Esophagus squamous epithelium (tissue), 5 donors: ENCODE measurements around the gene AIFM2. TPM values are rescaled to one million over a fixed set of nuclear protein-coding genes. Genes with fewer than 3 reads are reported as not detected.
"Not testable (repeated sequence)": the region's sequence is repeated elsewhere in the genome, so short reads cannot be mapped to it uniquely, and the experiment has no call there.

Experiments used
- DNase-seq: peaks from one replicate; lab custom pipeline; 2025; lab: John Stamatoyannopoulos, UW
- H3K27ac ChIP-seq, 4 donors: fragments of 200-600 bp; sonication (generic); one replicate each; pipeline ENCODE4 v1.5.1; 2016 to 2019; ENCODE audit warnings: mild to moderate bottlenecking in 1 of 4
- H3K27me3 ChIP-seq, 4 donors: fragments of 200-600 bp; sonication (generic); 1 replicate in 3 of 4; 2 replicates in 1 of 4; pipeline versions ENCODE4 v1.5.1 to v1.6.0; 2017 to 2021; ENCODE audit warnings: antibody characterized with exemption in 1 of 4
- H3K36me3 ChIP-seq, 3 donors: fragments of 200-600 bp; sonication (generic); one replicate each; pipeline ENCODE4 v1.5.1; 2016 to 2019
- H3K4me1 ChIP-seq, 3 donors: fragments of 200-600 bp; sonication (generic); one replicate each; pipeline ENCODE4 v1.5.1; 2017 to 2019
- H3K4me3 ChIP-seq, 4 donors: fragments of 200-600 bp; sonication (generic); 1 replicate in 3 of 4; 2 replicates in 1 of 4; pipeline ENCODE4 v1.5.1; 2016 to 2019; ENCODE audit warnings: mild to moderate bottlenecking in 2 of 4, moderate library complexity in 1 of 4
- H3K9me3 ChIP-seq, 3 donors: fragments of 200-600 bp; sonication (generic); one replicate each; pipeline ENCODE4 v1.5.1; 2016 to 2019
- CTCF ChIP-seq, 6 experiments: fragments of 450-650 bp in 4 of 6; fragments of 200-600 bp in 2 of 6; sonication (generic) in 2 of 6; IDR thresholded peaks; one replicate each; pipeline ENCODE4 v1.5.1; 2016 to 2019; ENCODE audit warnings: antibody characterized with exemption in 6 of 6, mild to moderate bottlenecking in 4 of 6, moderate library complexity in 4 of 6
- POLR2A ChIP-seq, 4 donors: fragments of 450-650 bp; IDR thresholded peaks; one replicate each; pipeline ENCODE4 v1.6.1; 2017; ENCODE audit warnings: antibody characterized with exemption in 4 of 4, mild to moderate bottlenecking in 4 of 4, moderate library complexity in 3 of 4
- WGBS, 2 donors: methylation state at CpG; one replicate each; pipeline ENCODE4 v1.1.5; 2018; 5-methylcytosine and 5-hydroxymethylcytosine counted together
- intact Hi-C: fragments of 100-400 bp; cut with DNase I; formaldehyde crosslinking; loops from one replicate; pipeline ENCODE4 v1.15.0; 2022
- total RNA-seq, 4 donors: library from RNA; depleted of rRNA; stranded (reverse); fragments of >200 nt; gene quantifications; one replicate each; pipeline ENCODE4 v1.1.0, GENCODE V29; 2016
- donor health status: DM: yes; HTN: yes; CAD: no.

The AIFM2 gene
- total RNA-seq, 4 donors from 2014 or later, result 4.9 to 13.4 (median 9.3) TPM

GRCh38 chr10:70084189-70084588, 48.4 kb downstream of the AIFM2 start:
- no peaks in the 10 kb centered on the region for H3K4me1 ChIP-seq
- peaks cover 0 to 10% (median 0%) of the 10 kb centered on the region in 3 donors for H3K36me3 ChIP-seq
- TF ChIP-seq POLR2A (IDR thresholded peaks at IDR 0.05) (no peak), CTCF (IDR thresholded peaks at IDR 0.05) (no peak)
- no peak overlapping the region for H3K27ac ChIP-seq
- 78 to 84% methylated on average over 6 of the region's 6 CpGs for WGBS, 2 donors
- H3K27me3 ChIP-seq, result no peaks in the 10 kb centered on the region
- DNase-seq, result no peak
- no peak overlapping the region for H3K4me3 ChIP-seq
- intact Hi-C loops, result no loop called here
- H3K9me3 ChIP-seq, result no peaks in the 10 kb centered on the region

GRCh38 chr10:70080789-70081188, 51.8 kb downstream of the AIFM2 start:
- H3K36me3 ChIP-seq, result peaks cover 0 to 20% (median 0%) of the 10 kb centered on the region in 3 donors
- H3K27me3 ChIP-seq, H3K4me1 ChIP-seq, H3K27ac ChIP-seq, intact Hi-C loops, DNase-seq, H3K9me3 ChIP-seq, H3K4me3 ChIP-seq: not testable (repeated sequence)
- 76 to 83% methylated on average over 1 to 2 of the region's 2 CpGs for WGBS, 2 donors

GRCh38 chr10:70078937-70079336, 53.7 kb downstream of the AIFM2 start:
- WGBS, 2 donors, result 84 to 88% methylated on average over 6 to 7 of the region's 7 CpGs
- intact Hi-C loops, result no loop called here

GRCh38 chr10:70078329-70078728, 54.3 kb downstream of the AIFM2 start:
- H3K36me3 ChIP-seq, result peaks cover 0 to 20% (median 0%) of the 10 kb centered on the region in 3 donors
- intact Hi-C loops, result no loop called here
- DNase-seq, result no peak
- H3K27ac ChIP-seq, result no peak overlapping the region
- no peaks in the 10 kb centered on the region for H3K4me1 ChIP-seq
- no peak overlapping the region for H3K4me3 ChIP-seq
- TF ChIP-seq POLR2A (IDR thresholded peaks at IDR 0.05) (no peak), CTCF (IDR thresholded peaks at IDR 0.05) (no peak)
- 68% methylated on average over 4 to 5 of the region's 5 CpGs for WGBS, 2 donors
- no peaks in the 10 kb centered on the region for H3K9me3 ChIP-seq
- no peaks in the 10 kb centered on the region for H3K27me3 ChIP-seq

More at GRCh38 chr10:70078937-70079336, 53.7 kb downstream of the AIFM2 start:
- no peak for DNase-seq
- Histone ChIP-seq H3K27ac (no peak overlapping the region), H3K36me3 (peaks cover 0 to 25% (median 0%) of the 10 kb centered on the region in 3 donors), H3K9me3 (no peaks in the 10 kb centered on the region), H3K4me1 (no peaks in the 10 kb centered on the region), H3K27me3 (no peaks in the 10 kb centered on the region), H3K4me3 (no peak overlapping the region)
- no peak for TF ChIP-seq POLR2A (IDR thresholded peaks at IDR 0.05)
- no peak for TF ChIP-seq CTCF (IDR thresholded peaks at IDR 0.05)

- TF ChIP-seq POLR2A (IDR thresholded peaks at IDR 0.05) (no peak), CTCF (IDR thresholded peaks at IDR 0.05) (no peak)
- Histone ChIP-seq H3K4me3 (no peak overlapping the region), H3K4me1 (no peaks in the 10 kb centered on the region), H3K27me3 (no peaks in the 10 kb centered on the region), H3K9me3 (no peaks in the 10 kb centered on the region), H3K27ac (no peak overlapping the region), H3K36me3 (peaks cover 0 to 15% (median 0%) of the 10 kb centered on the region in 3 donors)
- DNase-seq, result no peak
- intact Hi-C loops, result no loop called here
- WGBS, 2 donors, result 87 to 100% methylated on average over 2 of the region's 2 CpGs
Observed at GRCh38 chr10:70074971-70075370, 57.7 kb downstream of the AIFM2 start.

- WGBS, 2 donors, result 63 to 90% methylated on average over 2 of the region's 2 CpGs
Observed at GRCh38 chr10:70074165-70074564, 58.5 kb downstream of the AIFM2 start.

More at GRCh38 chr10:70074165-70074564, 58.5 kb downstream of the AIFM2 start:
- TF ChIP-seq POLR2A (IDR thresholded peaks at IDR 0.05), result no peak
- no peak for TF ChIP-seq CTCF (IDR thresholded peaks at IDR 0.05)
- Histone ChIP-seq H3K4me1 (no peaks in the 10 kb centered on the region), H3K27ac (no peak overlapping the region), H3K36me3 (peaks cover 0 to 15% (median 0%) of the 10 kb centered on the region in 3 donors), H3K4me3 (no peak overlapping the region), H3K27me3 (no peaks in the 10 kb centered on the region), H3K9me3 (no peaks in the 10 kb centered on the region)
- DNase-seq, result no peak
- intact Hi-C loops, result no loop called here
